ENCODE measurements around the gene SAP30BP.
A peak's percentile ranks its signal among the peaks of the same experiment; 100 is the strongest.
"Not testable (repeated sequence)": the region's sequence is repeated elsewhere in the genome, so short reads cannot be mapped to it uniquely, and the experiment has no call there.

The SAP30BP gene

GRCh38 chr17:75634376-75634740 is 32.8 kb upstream of the SAP30BP start:
- DNase-seq = no peak

GRCh38 chr17:75634754-75635609 is 32.2 kb upstream of the SAP30BP start:
- DNase-seq = no peak

GRCh38 chr17:75635610-75636202 is 31.4 kb upstream of the SAP30BP start:
- no peak for DNase-seq

GRCh38 chr17:75636381-75637142 is 30.6 kb upstream of the SAP30BP start:
- no peak for DNase-seq

GRCh38 chr17:75637143-75637538 is 30.0 kb upstream of the SAP30BP start:
- no peak for DNase-seq

GRCh38 chr17:75637551-75637950 is 29.6 kb upstream of the SAP30BP start:
- no peak for DNase-seq

- not testable (repeated sequence) for DNase-seq
These were observed 29.1 kb upstream of the SAP30BP start for GRCh38 chr17:75638039-75638438.

GRCh38 chr17:75638893-75639292 is 28.2 kb upstream of the SAP30BP start:
- no peak for DNase-seq

- DNase-seq = no peak
These were observed 27.8 kb upstream of the SAP30BP start for GRCh38 chr17:75639327-75639726.

- DNase-seq = no peak
These were observed 27.2 kb upstream of the SAP30BP start for GRCh38 chr17:75639771-75640555.

- no peak for DNase-seq
These were observed 26.5 kb upstream of the SAP30BP start for GRCh38 chr17:75640556-75641119.

- DNase-seq = peak; percentile 44
These were observed 25.8 kb upstream of the SAP30BP start for GRCh38 chr17:75641343-75641742.

GRCh38 chr17:75642182-75642783 is 24.9 kb upstream of the SAP30BP start:
- no peak for DNase-seq

- no peak for DNase-seq
These were observed 24.1 kb upstream of the SAP30BP start for GRCh38 chr17:75642784-75643642.

GRCh38 chr17:75643643-75644017 is 23.5 kb upstream of the SAP30BP start:
- no peak for DNase-seq

- peak; percentile 92 for DNase-seq
These were observed 21.6 kb upstream of the SAP30BP start for GRCh38 chr17:75645501-75645888.

GRCh38 chr17:75645889-75646637 is 21.1 kb upstream of the SAP30BP start:
- DNase-seq = peak; percentile 98

GRCh38 chr17:75646638-75646992 is 20.5 kb upstream of the SAP30BP start:
- DNase-seq = no peak

GRCh38 chr17:75647061-75647460 is 20.1 kb upstream of the SAP30BP start:
- no peak for DNase-seq

- DNase-seq = no peak
These were observed 19.2 kb upstream of the SAP30BP start for GRCh38 chr17:75647921-75648320.

- DNase-seq = no peak
These were observed 17.5 kb upstream of the SAP30BP start for GRCh38 chr17:75649687-75650086.

All from kidney glomerular epithelial cell (primary cell).